ENCODE measurements around the gene PSPN. TPM values are rescaled to one million over a fixed set of nuclear protein-coding genes. Genes with fewer than 3 reads are reported as not detected.
"Not testable (repeated sequence)": the region's sequence is repeated elsewhere in the genome, so short reads cannot be mapped to it uniquely, and the experiment has no call there.

The PSPN gene
- total RNA-seq, 2 donors from 2014 or later = 0.92 to 1.1 TPM

GRCh38 chr19:6350688-6351087 is 25.0 kb downstream of the PSPN start:
- ATAC-seq = no peak
- no peak for DNase-seq
- intact Hi-C loops (cut with DNase I) = no loop called here

GRCh38 chr19:6349271-6349670 is 26.5 kb downstream of the PSPN start:
- intact Hi-C loops (cut with DNase I); DNase-seq; ATAC-seq: not testable (repeated sequence)

GRCh38 chr19:6343462-6343861 is 32.3 kb downstream of the PSPN start:
- intact Hi-C loops (cut with DNase I) = no loop called here

GRCh38 chr19:6340493-6341201 is 35.1 kb downstream of the PSPN start:
- intact Hi-C loops (cut with DNase I) = no loop called here
- DNase-seq (no peak), ATAC-seq (no peak)

More at GRCh38 chr19:6343462-6343861, 32.3 kb downstream of the PSPN start:
- no peak for DNase-seq
- no peak for ATAC-seq

- ATAC-seq (no peak), DNase-seq (no peak)
- intact Hi-C loops (cut with DNase I) = no loop called here
These were observed 41.0 kb downstream of the PSPN start for GRCh38 chr19:6334490-6335285.

- ATAC-seq = no peak
- intact Hi-C loops (cut with DNase I) = no loop called here
- DNase-seq = no peak
These were observed 42.3 kb downstream of the PSPN start, which contains the start of gene ACER1 for GRCh38 chr19:6333439-6333838. ACER1 (minus strand) TSS chr19:6333612; CDS start chr19:6333551, 61 bp downstream.

- DNase-seq = no peak
- intact Hi-C loops (cut with DNase I) = no loop called here
- ATAC-seq = no peak
These were observed 48.9 kb downstream of the PSPN start for GRCh38 chr19:6326815-6327214.

GRCh38 chr19:6325614-6326013 is 50.1 kb downstream of the PSPN start:
- no peak for DNase-seq

More at GRCh38 chr19:6325614-6326013, 50.1 kb downstream of the PSPN start:
- intact Hi-C loops (cut with DNase I) = no loop called here
- ATAC-seq = no peak

Small RNA genes lying within 50 kb of the gene (microRNA-seq; reads per million reads assigned to microRNA genes)
- gene MIR3940 = 1.2 to 4.6 reads per million in 2 donors
- 0 reads per million in 2 donors for gene MIR6790
- 0 to 0.60 reads per million in 2 donors for gene MIR6885

Other genes with a start within 250 kb of the PSPN start
- not detected for gene ACSBG2, start 240.3 kb downstream of the PSPN start, total RNA-seq
- 10 to 100 TPM; 40.1 to 51.4 TPM for gene MLLT1, start 96.0 kb downstream of the PSPN start, total RNA-seq
- gene ACER1, start 42.3 kb downstream of the PSPN start, total RNA-seq = not detected
- 10 to 100 TPM; 65.7 to 71.7 TPM for gene CLPP, start 14.4 kb downstream of the PSPN start, total RNA-seq
- 100 to 1,000 TPM in 1 of 2 donors, 10 to 100 TPM in 1; 93.7 to 107 TPM for gene ALKBH7, start 3.1 kb downstream of the PSPN start, total RNA-seq
- gene GTF2F1, start 17.2 kb upstream of the PSPN start, total RNA-seq = 10 to 100 TPM; 29.6 to 33.0 TPM
- 100 to 1,000 TPM in 1 of 2 donors, 10 to 100 TPM in 1; 99.3 to 135 TPM for gene KHSRP, start 48.9 kb upstream of the PSPN start, total RNA-seq
- under 1 TPM; 0.18 TPM for gene SLC25A41, start 57.8 kb upstream of the PSPN start, total RNA-seq
- 10 to 100 TPM; 58.8 to 69.2 TPM for gene SLC25A23, start 83.9 kb upstream of the PSPN start, total RNA-seq
- gene CRB3, start 88.3 kb upstream of the PSPN start, total RNA-seq = not detected
- gene DENND1C, start 105.9 kb upstream of the PSPN start, total RNA-seq = 1 to 10 TPM; 1.1 to 1.9 TPM
- gene TUBB4A, start 126.4 kb upstream of the PSPN start, total RNA-seq = 1 to 10 TPM in 1 of 2 donors, under 1 TPM in 1; 0.94 to 4.2 TPM
- gene TNFSF9, start 155.1 kb upstream of the PSPN start, total RNA-seq = under 1 TPM; 0.29 to 0.71 TPM
- gene CD70, start 215.2 kb upstream of the PSPN start, total RNA-seq = not detected

Measured in left cardiac atrium (tissue), 4 donors.